NCI-H128 (cell line): ENCODE data around the gene APOL3.
"Not testable (repeated sequence)": the region's sequence is repeated elsewhere in the genome, so short reads cannot be mapped to it uniquely, and the experiment has no call there.

Source experiments
- DNase-seq: peaks from one replicate; lab custom pipeline; 2025; ENCODE audit not compliant: unreplicated experiment; lab: John Stamatoyannopoulos, UW

Gene APOL3

DNA sequence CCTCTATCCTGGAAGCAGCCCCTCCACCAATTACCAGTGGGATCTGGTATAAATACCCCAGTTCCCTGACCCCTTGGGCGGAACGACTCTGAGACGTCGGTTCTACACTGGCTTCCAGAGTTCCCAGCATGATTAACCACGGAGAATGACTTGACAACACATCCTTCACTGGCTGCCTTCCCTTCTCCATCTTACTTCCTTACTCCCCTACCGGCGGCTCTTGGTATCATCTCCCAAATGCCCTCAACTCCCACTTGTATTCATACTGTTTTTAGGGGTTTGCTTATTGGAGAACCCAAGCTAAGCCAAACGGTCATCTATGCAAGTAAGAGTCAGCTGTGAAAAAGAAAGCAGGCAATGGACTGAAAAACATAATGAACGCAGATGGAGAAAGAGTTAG is 56.1 kb downstream of the APOL3 start:
- no peak for DNase-seq

GRCh38 chr22:36103891-36104290 is 56.7 kb downstream of the APOL3 start:
- DNase-seq: no peak

- DNase-seq: no peak
Observed at GRCh38 chr22:36102995-36103394, 57.6 kb downstream of the APOL3 start.

DNA sequence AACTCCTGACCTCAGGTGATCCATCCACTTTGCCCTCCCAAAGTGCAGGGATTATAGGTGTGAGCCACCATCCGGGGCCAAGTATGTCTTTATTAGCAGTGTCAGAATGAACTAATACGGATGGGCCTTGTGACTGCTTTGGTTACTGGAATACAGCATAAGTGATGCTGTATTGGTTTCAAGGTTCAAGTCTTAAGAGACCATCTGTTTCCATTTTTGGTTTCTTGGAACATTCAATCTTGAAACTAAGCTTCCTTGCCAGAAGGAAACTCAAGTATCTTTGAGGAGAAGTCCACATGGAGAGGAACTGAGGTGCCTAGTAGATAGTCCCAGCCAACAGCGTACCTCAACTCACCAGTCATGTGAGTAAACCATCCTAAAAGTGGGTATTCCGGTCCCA is 58.8 kb downstream of the APOL3 start:
- no peak for DNase-seq

- DNase-seq: not testable (repeated sequence)
Observed at GRCh38 chr22:36100908-36101307, 59.6 kb downstream of the APOL3 start.

- no peak for DNase-seq
Observed at GRCh38 chr22:36100134-36100824, 60.3 kb downstream of the APOL3 start.

GRCh38 chr22:36099561-36099960 is 61.0 kb downstream of the APOL3 start:
- DNase-seq: not testable (repeated sequence)

DNA sequence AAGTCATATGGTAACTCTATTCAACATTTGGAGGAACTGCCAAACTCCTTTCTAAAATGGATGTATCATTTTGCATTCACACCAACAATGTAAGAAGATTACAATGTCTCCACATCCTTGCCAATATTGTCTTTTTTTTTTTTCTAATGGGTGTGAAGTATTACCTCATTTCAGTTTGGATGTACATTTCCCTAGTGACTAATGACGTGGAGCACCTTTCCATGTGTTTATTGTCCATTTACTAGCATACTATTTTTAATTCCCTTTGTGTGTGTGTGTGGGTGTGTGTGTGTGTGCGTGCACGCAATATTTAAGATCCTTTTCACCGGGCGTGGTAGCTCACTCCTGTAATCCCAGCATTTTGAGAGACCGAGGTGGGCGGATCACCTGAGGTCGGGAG is 62.7 kb downstream of the APOL3 start:
- DNase-seq: no peak

GRCh38 chr22:36090772-36091171 is 69.8 kb downstream of the APOL3 start:
- not testable (repeated sequence) for DNase-seq
